Renal cortical epithelial cell (primary cell): ENCODE data around the gene LBX2. TPM values are rescaled to one million over a fixed set of nuclear protein-coding genes. Genes with fewer than 3 reads are reported as not detected.
A peak's percentile ranks its signal among the peaks of the same experiment; 100 is the strongest.

Experiments
- DNase-seq: peaks from one replicate; pipeline ENCODE4 v3.0.0-alpha.2; 2011; ENCODE audit warnings: low read depth
- total RNA-seq: library from RNA; depleted of rRNA; stranded (reverse); fragments of >200 nt; gene quantifications from 2 replicates; pipeline ENCODE4 v1.2.3, GENCODE V29; 2014

The LBX2 gene
- total RNA-seq, 1 donor from 2014 or later: 0.99 TPM

DNA sequence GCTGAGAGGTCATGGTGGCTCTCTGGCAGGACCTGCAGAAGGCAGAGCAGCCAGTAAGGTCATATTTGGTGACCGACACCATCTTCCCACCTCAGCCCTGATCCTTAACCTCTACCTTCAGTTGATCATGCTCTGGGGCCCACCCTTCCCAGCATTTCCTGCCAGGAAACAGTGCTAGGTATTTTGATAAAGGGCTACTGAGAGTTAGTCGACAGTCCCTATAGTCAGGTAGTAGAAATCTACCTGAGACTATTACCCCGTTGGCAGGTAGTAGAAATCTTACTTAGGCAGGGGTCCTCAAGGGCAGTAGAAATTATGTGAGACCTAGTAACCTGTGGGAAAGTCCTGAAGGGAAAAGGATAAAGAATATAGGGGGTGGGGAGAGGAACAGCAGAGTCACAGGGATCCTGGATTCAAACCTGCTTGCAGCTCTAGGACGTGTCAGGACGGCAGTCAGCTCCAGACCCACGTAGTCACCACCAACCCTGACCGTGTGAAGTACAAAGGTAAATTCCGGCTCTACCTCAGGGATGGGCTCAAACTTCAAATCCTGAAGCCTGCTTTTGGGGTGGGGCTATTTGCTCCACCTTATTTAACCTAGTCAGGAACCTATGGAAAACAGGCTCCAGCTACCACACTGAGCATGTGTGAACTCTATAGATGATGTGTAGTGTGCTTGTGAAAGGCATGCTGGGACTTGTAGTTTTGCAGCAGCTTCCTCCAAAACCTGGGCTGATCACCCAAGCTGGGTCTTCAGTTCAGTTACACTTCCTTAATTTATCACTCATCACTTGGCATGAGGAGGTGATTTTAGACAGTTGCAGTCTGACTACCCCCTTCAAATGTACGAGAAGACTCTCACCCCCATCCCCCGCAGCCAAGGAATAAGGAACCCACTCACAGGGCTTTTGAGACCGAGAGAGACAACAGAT lies 26.6 kb upstream of the LBX2 start, which contains the start of gene DQX1:
Gene DQX1 (minus strand): TSS at position 515 of the 932 bp plus-strand sequence. CDS start 502 bp downstream, at position 13.
- DNase-seq: no peak

DNA sequence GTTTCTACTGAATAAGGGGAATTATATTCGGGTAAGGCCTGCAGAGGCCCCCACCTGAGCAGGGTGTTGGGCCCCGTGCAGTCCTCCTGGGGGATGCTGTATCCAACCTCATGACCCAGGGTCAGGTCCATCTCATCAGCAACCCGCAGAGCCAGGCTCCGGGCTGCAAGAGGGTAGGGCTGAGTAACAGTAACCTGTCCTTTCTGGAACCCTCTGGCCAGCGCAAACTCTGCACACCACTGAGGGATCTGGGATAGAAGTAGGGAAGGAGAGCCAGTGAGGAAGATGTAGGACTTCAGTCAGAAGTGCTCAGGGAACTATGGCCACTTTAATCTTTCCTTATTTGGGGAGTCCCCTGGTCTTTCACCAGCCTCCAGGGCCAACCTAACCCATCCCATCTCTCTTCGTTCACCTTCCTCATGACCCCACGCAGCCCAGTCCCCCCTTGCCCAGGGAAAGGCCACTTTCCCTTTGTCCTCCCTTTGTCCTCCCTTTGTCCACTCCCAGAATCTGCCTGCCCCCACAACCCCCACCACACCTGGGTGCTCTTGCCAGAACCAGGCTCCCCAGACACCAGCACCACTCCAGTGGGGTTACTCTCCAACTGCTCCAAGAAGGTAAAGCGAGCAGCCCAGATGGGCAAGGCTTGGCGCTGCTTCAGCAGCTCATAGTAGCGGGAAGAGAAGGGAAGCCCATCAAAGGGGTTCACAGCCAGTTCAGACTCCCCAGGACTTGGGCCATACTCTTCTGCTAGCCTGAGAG lies 25.7 kb upstream of the LBX2 start:
- no peak for DNase-seq

DNA sequence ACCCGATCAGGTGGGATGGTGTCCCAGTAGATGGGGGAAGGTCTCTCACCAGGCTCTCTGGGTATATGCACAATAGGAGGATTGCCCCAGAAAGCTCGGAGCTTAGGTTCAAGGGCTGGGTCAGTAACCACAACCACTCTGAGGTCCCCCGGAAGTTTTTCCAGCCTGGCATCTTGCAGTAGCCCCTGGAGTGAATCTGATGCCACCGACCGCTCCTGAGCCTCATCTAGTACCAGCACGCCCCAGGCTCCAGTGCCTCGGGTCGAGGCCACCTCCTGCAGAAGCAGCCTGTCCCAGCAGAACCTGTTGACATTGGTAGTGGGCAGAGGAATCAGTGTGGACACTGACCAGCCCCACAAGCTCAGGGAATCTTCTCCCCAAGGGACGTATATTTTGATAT lies 24.6 kb upstream of the LBX2 start:
- DNase-seq: no peak

DNA sequence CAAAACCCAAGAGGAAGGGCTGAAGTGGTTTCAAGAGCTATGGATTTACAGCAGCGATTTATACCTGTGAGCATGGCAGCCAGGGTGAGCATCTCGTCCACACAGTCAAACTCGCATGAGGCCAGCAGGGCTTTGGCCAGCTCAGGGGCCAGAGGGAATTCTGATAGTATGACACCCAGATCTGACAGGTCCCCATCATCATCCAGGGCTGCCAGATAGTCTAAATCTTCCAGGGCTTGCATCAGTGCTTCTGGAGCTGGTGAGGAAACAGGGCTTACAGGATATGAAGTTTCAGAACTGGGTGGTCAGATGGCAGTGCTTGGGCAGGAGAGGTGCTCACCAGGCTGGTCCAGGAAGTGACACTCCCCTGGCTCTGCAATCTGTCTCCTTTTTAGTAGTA lies 23.1 kb upstream of the LBX2 start:
- no peak for DNase-seq

DNA sequence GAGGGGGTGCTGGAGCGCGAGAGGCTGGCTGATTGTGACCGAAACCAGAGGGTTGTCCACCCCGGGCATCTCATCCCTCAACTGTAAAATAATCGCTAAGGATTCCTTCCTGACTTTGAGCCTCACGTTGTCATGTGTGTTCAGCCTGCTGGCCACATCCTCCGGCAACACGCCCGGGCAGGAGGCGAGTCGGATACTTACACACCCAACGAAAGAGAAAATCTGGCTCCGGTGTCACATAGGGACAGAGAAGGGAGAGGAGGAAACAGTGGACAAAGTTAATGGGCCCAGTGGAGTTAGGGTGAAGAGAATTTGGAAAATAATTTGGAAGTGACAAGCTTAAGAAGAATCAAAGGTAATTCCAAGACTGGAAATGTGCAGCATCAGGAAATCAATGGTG lies 17.2 kb upstream of the LBX2 start:
- no peak for DNase-seq

DNA sequence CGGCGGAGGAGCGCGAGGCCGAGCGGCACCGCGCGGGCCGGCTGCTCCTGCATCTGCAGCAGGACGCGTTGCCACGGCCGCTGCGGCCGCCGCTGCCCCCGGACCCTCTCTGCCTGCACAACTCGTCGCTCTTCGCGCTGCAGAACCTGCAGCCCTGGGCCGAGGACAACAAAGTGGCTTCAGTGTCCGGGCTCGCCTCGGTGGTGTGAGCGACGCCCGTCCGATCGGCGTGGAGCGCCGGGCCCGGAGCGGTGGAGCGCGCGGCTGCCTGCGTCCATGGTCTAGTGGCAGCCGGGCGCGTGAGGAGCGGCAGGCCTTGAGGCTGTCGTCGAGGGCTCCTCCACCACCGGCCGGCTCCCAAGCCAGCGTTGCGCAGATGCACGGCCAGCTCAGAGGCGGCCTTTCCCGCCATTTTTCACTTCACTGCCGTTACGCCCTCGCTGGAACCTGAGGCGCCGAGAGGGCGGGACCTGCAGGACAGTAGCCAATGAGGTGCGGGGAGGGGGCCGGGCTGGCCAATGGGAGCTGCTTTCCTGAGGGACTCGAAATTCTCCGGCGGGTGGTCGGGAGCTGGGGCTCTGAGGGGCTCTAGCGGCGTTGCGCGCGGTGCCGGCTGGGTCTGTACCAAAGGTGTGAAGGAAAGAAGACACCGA lies 16.7 kb upstream of the LBX2 start:
- no peak for DNase-seq

DNA sequence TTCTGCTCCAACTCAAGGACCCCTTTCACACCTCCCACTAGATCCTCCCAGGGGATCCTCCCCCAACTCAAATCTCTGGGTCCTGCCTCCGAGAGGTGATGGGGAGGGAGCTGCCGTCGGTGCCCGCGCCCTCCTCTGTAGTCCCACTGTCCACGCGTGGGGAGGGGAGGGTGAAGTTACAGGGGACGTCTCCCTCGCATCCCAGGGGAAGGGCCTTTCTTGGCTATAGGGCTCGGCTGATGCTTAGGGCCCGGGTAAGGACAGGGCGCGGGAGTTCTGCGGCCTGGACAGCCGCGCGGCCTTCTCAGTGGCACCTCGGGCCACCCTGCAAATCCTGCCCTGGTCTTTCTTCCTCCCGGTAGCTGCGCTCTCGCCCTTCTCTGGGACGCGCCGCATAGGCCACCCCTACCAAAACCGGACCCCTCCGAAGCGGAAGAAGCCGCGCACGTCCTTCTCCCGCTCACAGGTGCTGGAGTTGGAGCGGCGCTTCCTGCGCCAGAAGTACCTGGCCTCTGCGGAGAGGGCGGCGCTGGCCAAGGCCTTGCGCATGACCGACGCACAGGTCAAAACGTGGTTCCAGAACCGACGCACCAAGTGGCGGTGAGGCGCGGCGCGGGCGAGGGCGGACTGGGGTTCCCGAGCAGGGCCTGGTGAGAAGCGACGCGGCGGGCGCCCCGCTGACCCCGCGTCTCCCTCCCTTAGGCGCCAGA lies 16.0 kb upstream of the LBX2 start:
- DNase-seq: no peak

DNA sequence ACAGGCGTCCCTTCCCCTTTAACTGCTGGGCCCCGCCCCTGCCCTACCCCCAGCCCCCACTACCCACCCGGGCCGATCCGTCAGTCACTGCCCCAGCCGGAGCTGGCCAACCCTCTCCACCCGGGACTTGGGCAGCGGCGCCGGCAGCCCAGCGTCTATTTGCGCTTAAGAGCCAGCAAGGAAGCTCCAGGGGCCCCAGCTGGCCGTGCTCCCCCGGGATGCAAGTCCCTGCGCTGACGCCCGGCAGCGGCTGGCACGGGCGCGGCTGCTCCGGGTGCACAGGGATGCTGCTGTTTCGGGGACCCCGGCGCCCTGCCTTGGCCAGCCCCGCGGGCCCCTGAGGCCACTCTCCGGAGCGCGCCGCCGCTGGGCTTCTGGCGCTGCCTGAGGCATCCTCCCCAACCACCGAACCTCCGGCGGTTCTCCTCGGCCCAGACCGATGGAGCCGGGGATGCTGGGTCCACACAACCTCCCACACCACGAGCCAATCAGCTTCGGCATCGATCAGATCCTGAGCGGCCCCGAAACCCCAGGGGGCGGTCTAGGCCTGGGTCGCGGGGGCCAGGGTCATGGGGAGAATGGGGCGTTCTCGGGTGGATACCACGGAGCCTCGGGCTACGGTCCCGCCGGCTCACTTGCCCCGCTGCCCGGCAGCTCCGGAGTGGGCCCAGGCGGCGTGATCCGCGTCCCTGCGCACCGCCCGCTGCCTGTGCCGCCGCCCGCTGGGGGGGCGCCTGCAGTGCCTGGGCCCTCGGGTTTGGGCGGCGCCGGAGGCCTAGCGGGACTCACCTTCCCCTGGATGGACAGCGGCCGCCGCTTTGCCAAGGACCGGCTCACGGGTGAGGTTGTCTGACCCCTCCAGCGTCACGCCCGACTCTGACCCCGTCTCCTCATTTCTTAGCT lies 15.2 kb upstream of the LBX2 start, which contains the start of gene TLX2:
Gene TLX2 (plus strand): TSS at position 83 of the 903 bp plus-strand sequence. CDS start 357 bp downstream, at position 440.
- no peak for DNase-seq

DNA sequence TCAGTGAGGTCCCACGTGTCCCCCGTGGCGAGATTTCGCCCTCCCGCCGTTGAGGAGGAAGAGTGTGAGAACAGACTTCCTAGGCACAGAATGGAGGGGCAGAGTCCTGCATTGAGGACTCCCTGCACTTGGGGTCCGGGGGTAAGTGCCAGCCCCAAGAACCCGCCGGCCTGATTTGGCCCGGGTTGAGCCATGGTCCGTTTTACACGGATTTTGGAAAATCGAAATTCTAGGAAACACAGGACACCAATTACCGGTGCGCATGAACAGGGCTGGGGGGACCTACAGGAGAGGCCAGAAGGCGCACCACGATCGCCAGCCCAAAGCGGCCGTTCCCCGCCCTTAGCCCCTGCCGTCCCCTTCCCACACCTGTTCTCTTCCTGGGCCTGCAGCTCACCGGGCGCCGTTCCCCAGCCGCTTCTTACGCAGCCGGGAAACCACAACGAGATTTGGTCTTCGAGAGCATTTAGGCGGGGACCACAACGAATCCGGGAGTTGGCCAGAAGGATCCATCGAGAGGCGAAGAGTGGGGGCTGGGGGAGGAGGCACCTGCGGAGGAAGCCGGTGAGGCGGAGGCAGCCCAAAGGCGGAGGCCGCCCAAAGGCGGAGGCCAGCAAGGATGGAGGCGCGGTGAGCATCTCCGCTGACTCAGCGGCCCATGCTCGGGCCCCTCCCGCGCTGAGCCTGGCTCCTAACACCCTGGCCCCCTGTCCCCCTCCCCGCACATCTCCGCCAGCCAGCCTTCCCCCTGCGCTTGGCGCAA lies 14.4 kb upstream of the LBX2 start:
- no peak for DNase-seq

DNA sequence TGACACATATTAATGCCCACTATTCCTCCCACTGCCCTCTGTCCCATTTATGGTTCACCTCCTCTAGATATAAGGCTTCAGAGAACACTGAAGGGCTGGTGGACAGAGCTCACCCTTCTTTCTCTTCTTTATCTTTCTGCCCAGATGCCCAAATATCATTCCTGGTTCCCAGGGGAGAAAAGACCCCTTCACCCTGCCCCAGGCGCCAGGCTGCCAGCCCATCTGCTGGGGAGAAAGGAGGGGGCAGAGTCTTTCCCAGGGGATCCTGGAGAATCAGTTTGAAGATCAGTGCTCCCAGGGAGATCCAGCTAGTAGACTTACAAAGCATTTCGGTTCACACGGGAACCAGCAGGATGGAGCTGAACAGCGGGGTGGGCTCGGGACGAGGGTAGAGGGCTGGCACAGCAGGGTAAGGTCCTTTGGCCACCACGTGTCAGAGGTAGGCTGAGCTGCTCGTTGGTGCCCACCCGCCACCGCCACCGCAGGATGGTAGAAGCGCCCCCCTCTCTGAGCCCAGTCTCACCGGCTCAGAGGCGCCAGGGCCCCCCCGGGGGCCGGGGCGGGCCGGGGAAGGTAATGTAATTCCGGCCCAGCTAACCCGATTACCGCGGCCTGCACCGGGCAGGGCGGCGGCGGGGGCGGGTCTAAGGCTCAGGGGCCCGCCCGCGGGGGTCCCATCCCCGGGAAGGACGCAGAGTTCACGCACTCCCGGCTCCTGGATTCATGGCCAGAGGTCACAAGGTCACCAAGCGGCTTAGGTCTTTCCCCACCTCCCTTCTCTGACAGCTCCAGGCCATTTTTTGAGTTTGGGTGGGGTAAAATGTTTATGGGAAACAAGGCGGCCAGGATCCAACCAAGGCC lies 13.6 kb upstream of the LBX2 start:
- DNase-seq: no peak

DNA sequence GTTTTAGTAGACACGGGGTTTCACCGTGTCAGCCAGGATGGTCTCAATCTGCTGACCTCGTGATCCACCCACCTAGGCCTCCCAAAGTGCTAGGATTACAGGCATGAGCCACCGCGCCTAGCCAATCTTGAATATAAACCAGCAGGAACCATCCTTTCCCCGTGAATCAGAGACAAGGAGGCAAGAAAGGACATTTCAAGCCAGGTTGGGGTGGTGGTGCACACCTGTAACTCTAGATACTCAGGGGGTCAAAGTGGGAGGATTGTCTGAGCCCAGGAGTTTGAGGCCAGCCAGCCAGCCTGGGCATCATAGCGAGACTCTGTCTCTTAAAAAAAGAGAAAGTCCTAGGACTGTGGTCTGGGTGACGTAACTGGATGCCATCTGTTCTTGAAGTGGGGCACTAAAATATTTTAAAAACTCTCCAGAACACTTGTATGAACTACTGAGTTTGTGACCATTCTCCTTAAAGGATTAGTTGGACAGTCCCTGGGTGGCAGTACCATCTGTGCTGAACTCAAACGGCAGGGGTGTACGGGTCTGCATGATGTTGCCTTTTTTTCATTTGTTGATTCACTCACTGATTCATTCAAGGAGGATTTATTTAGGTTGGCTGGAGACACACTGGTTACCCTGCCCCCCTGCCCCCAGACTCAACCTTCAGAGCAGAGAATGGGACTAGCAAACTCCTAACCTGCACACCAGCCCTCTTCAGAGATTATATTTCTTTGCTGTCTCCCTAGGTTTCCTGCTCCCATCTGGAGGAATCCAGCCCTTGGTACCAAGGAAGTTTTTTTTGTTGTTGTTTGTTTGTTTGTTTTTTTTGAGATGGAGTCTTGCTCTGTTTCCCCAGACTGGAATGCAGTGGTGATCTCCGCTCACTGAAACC lies 11.9 kb upstream of the LBX2 start:
- no peak for DNase-seq

DNA sequence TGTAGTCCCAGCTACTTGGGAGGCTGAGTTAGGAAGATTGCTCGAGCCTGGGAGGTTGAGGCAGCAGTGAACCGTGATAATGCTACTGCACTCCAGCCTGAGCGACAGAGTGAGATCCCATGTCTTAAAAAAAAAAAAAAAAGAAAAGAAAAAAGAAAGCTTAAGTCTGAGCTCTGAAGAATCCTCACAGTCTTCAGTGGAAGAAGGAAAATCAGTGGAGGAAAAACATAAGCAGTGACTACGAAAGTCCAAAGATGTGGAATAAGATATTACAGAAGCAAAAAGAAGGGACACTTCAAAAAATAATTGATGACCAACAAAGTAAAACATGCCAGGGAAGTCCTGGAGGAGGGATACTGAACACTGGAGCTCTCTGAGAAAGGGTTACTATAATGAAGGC lies 10.9 kb upstream of the LBX2 start:
- DNase-seq: no peak

DNA sequence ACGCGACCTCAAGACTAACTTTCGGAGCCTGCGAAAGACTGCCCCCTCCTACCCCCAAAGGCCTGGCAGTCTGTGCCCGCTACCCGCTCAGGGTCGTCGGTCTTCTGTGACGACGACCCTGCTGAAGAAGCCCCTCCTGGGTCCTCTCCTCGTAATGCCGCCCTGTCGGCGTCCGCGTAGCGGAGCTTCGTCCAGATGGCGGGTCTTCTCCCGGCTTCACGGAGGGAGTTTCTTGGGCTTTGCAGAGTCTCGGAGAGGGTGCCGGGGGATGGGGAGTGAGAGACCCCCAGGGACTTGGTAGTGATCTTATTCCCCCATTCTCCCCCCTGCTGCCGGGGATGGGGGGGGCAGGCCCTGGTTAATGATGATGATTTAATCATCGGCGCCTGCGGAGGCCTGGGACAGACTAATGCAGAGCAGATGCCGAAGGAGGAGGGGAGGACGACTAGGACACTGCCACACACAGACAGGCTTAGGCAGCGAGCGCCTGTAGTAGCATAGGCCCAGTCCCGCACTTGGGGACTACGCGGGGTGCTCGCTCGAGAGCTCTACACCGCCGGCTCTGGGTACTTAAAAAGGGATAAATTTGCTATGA lies 8.6 kb upstream of the LBX2 start:
- no peak for DNase-seq

DNA sequence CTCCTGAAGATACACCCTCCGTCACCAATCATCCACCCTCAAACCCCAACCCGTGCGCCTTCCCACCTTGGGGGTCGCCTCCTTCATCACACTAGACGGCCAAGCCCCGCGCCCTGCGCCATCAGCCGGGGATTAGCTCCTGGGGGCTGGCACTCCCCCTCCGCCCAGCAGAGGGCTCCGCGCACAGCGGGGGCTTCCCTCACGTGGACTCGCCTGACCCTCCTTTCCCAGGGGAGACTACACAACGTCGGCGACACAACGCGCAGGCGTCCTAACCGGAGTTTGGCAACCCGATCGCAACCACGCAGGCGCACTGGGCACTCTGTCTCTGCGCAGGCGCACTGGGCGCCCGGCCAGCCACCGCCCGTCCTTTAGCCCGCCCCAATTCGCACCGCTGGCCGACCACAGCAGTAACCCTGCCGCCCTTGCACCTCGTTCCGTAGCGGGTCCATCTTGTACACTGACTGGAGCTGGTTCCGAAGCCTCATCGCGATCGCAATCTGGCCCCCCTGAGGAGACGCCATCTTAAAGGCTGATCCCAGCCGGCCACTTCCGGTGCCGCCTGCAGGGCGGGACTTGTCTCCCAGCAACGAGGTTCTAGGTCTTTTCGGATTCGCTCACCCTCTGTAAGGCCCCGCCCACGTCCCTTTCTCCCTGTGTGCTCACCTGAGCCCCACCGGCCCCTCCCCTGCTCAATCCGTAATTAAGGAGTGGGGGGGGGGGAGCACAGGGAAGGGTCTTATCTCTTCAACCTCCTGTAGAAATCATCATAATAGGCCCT lies 7.9 kb upstream of the LBX2 start, which contains the start of gene PCGF1:
Gene PCGF1 (minus strand): TSS at position 551 of the 781 bp plus-strand sequence. CDS start 27 bp downstream, at position 524.
- peak; percentile 96 for DNase-seq

DNA sequence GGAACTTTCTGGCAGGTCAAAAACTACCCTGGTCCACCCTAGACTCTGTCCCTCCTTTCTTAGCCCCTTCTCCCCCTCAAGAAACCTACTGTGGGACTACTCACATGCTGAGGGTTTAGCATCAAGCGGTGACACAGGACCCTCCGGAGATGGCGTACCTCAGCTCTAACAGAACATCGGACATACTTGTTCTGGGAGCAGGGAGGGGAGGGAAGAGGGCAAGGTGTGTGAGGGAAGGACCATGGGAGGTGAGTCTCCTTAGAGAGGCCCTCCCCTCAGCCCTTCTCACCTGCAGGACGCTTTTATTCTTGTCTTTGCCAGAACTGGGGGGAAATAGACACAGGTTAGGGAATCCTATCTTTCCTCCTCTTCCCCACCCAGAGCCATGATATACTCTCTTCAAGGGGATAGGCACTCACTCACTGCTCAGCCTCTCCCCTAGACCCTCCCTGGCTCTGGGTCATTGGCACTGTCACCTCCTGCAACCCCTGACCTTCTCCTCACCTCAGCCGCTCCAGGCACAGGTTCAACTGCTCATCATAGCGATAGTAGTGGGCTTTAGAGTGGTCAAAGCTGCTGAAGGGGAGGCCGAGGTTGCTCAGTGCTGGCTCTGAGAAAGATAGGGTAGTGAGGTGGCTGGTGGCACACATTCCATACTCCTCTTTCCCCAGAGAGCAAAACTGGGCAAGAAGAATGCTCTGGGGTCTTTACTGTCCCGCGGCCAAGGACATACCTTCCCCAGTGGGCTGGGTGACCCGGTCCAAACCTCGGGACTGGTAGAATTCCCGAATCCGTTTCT lies 6.2 kb upstream of the LBX2 start:
- DNase-seq: no peak

DNA sequence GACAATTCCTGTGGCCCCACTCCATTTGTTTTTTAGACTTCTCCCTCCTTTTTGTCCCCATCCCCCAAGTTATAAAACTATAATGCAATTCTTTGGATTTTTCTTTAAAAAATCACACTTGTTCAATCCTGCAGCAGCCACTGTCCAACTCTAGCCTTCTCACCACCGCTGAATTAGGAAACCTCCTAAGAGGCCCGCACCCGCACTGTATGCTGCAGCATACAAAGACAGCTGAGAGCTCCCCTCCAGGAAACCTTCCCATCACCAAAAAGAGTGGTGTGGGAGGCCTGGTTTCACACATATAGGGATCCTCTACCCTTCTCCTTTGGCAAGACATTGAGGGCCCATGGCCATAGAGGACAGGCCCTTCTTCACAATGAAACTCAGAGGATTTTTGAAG lies 5.2 kb upstream of the LBX2 start:
- no peak for DNase-seq
